ENCODE measurements around the gene GID4. TPM values are rescaled to one million over a fixed set of nuclear protein-coding genes. Genes with fewer than 3 reads are reported as not detected.

GID4 gene
- total and polyA plus RNA-seq, 9 of the 15 experiments (the other 6 are each of a cell fraction or from before 2014, with no cell fraction given) = 1.2 to 6.4 (median 3.7) TPM

- no peak overlapping the region for H3K4me2 ChIP-seq (ENCODE audit: insufficient read depth, low read length)
- 63% methylated on average over 8 of the region's 8 CpGs for WGBS (ENCODE audit: insufficient coverage, low coverage, missing lambda C conversion rate)
- ATAC-seq = no peak
- no peaks in the 10 kb centered on the region for H3K79me2 ChIP-seq (ENCODE audit: control insufficient read depth, insufficient read depth, low read length)
- H3K36me3 ChIP-seq (ENCODE audit: control insufficient read depth, insufficient read depth, low read length) = no peaks in the 10 kb centered on the region
- ChIA-PET CTCF (ENCODE audit: low intra/inter-chr PET ratio) (no interaction called here), POLR2A (no interaction called here)
- no peak overlapping the region for H3K4me3 ChIP-seq
- no peaks in the 10 kb centered on the region for H3K27me3 ChIP-seq (ENCODE audit: control insufficient read depth in 2 of 2, insufficient read depth in 2 of 2, low read length in 2 of 2)
- in situ Hi-C loops (cut with MboI) (no loop called here), intact Hi-C loops (cut with micrococcal nuclease) (no loop called here)
- no peak for FAIRE-seq
- no TSS peak for BruUV-seq (replicated peaks)
- no peaks in the 10 kb centered on the region for H3K9me3 ChIP-seq (replicated peaks; ENCODE audit: control insufficient read depth, insufficient read depth, low read depth, low read length)
- no peaks in the 10 kb centered on the region for H4K20me1 ChIP-seq (replicated peaks; ENCODE audit: control insufficient read depth, insufficient read depth, low read length)
- no peak overlapping the region for H3K9ac ChIP-seq (ENCODE audit: insufficient read depth in 1 of 2, low read depth in 2 of 2, low read length in 2 of 2)
- H3K27ac ChIP-seq (ENCODE audit: extremely low read depth, low read depth, low read length) = no peak overlapping the region
- TF ChIP-seq RBM39 (optimal IDR thresholded peaks at IDR 0.05; ENCODE audit: low read depth, low read length) (no peak), ZNF717 (CRISPR knock-in tag; IDR thresholded peaks at IDR 0.05) (no peak), GTF2B (IDR thresholded peaks at IDR 0.05; ENCODE audit: extremely low read depth, insufficient read length) (no peak), FOS (IDR thresholded peaks at IDR 0.05; ENCODE audit: extremely low read depth, insufficient read length) (no peak), SMARCA5 (IDR thresholded peaks at IDR 0.05) (no peak), MCM7 (IDR thresholded peaks at IDR 0.05) (no peak), ZNF280B (CRISPR knock-in tag; IDR thresholded peaks at IDR 0.05) (no peak), ATF7 (IDR thresholded peaks at IDR 0.05) (no peak), RNF2 (IDR thresholded peaks at IDR 0.05) (no peak), ZNF12 (CRISPR knock-in tag; IDR thresholded peaks at IDR 0.05) (no peak), VEZF1 (CRISPR knock-in tag; IDR thresholded peaks at IDR 0.05) (no peak), MTA2 (IDR thresholded peaks at IDR 0.05; ENCODE audit: low read depth) (no peak), ZNF696 (CRISPR knock-in tag; conservative IDR thresholded peaks at IDR 0.05) (no peak), POLR2A (conservative IDR thresholded peaks at IDR 0.05) (no peak), L3MBTL2 (IDR thresholded peaks at IDR 0.05) (no peak)
- TF ChIP-seq, protein P1, sequence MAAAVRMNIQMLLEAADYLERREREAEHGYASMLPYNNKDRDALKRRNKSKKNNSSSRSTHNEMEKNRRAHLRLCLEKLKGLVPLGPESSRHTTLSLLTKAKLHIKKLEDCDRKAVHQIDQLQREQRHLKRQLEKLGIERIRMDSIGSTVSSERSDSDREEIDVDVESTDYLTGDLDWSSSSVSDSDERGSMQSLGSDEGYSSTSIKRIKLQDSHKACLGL (CRISPR knock-in tag; IDR thresholded peaks at IDR 0.05; ENCODE audit: borderline replicate concordance, poor library complexity, severe bottlenecking) = no peak
- H2AFZ ChIP-seq (ENCODE audit: low read depth, low read length) = no peak overlapping the region
- peaks cover 0 to 11% of the 10 kb centered on the region in 2 experiments; a peak in 3 of 5 replicates for H3K4me1 ChIP-seq (replicated peaks in 1 of 2; ENCODE audit: control insufficient read depth in 2 of 2, insufficient read depth in 2 of 2, low read length in 2 of 2)
- no peaks in the 10 kb centered on the region for H3K9me1 ChIP-seq (ENCODE audit: control insufficient read depth, insufficient read depth, low read length)
- no peak for DNase-seq (ENCODE audit: extremely low read depth in 1 of 4, low spot score in 3 of 4)
These were observed 39.2 kb upstream of the GID4 start for GRCh38 chr17:18000030-18000408.
